Erythroblast (primary cell): ENCODE results near the gene CDH5.

Experiments used
- GATA1 ChIP-seq: IDR thresholded peaks from 2 replicates; pipeline ENCODE4 v1.6.1; 2011; ENCODE audit warnings: low read depth, mild to moderate bottlenecking, control low read depth, low read length, moderate library complexity
- POLR2A ChIP-seq: IDR thresholded peaks from 2 replicates; pipeline ENCODE4 v1.6.1; 2011; ENCODE audit warnings: mild to moderate bottlenecking, low read length

- TF ChIP-seq POLR2A (no peak), GATA1 (no peak)
Observed at GRCh38 chr16:66416939-66417700, 50.6 kb downstream of the CDH5 start.
